ENCODE results near the gene SETD6. TPM values are rescaled to one million over a fixed set of nuclear protein-coding genes. Genes with fewer than 3 reads are reported as not detected.

The SETD6 gene
- total RNA-seq, 1 experiment from 2014 or later, result 42.8 TPM

DNA sequence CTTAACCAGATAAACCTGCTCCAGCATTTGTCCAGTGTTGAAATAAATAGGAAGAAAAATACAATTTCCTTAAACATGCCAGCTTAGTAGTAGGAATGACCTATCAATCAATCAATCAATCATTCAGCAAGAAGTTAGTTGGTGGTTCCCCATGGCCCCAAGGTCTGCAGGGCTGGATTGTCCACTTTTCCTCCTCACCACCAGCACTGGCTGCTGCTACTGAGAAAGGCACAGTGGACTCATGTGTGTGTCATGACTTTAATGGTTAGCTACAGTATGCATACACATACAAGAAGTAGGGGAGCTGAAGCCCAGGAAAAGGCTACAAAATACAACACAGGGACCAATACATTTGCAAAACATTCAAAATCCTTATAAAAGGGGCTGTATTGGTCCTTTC is 4.4 kb downstream of the SETD6 start:
- DNase-seq, result no peak
- Mint-ChIP-seq H3K27ac (ENCODE audit: unreplicated experiment) (no peak overlapping the region), H3K4me3 (ENCODE audit: low read depth, unreplicated experiment) (no peak overlapping the region), H3K9me3 (ENCODE audit: low read depth, unreplicated experiment) (no peaks in the 10 kb centered on the region), H3K4me1 (ENCODE audit: low read depth, unreplicated experiment) (peaks cover 8% of the 10 kb centered on the region), H3K27me3 (ENCODE audit: unreplicated experiment) (no peaks in the 10 kb centered on the region), H3K36me3 (ENCODE audit: insufficient read depth, unreplicated experiment) (peaks cover 95% of the 10 kb centered on the region)
- intact Hi-C loops (cut with micrococcal nuclease; ENCODE audit: unreplicated experiment), result no loop called here
- CTCF ChIA-PET, result interaction anchor here (0.6 to 0.7 kb wide), 2 partner anchors 142 kb away, joined by 3 read pairs; no protein-coding TSS in a partner anchor
- no TSS peak for BruUV-seq (replicated peaks)
- TF ChIP-seq, protein P1, sequence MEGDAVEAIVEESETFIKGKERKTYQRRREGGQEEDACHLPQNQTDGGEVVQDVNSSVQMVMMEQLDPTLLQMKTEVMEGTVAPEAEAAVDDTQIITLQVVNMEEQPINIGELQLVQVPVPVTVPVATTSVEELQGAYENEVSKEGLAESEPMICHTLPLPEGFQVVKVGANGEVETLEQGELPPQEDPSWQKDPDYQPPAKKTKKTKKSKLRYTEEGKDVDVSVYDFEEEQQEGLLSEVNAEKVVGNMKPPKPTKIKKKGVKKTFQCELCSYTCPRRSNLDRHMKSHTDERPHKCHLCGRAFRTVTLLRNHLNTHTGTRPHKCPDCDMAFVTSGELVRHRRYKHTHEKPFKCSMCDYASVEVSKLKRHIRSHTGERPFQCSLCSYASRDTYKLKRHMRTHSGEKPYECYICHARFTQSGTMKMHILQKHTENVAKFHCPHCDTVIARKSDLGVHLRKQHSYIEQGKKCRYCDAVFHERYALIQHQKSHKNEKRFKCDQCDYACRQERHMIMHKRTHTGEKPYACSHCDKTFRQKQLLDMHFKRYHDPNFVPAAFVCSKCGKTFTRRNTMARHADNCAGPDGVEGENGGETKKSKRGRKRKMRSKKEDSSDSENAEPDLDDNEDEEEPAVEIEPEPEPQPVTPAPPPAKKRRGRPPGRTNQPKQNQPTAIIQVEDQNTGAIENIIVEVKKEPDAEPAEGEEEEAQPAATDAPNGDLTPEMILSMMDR (IDR thresholded peaks at IDR 0.05; ENCODE audit: unreplicated experiment), result no peak

DNA sequence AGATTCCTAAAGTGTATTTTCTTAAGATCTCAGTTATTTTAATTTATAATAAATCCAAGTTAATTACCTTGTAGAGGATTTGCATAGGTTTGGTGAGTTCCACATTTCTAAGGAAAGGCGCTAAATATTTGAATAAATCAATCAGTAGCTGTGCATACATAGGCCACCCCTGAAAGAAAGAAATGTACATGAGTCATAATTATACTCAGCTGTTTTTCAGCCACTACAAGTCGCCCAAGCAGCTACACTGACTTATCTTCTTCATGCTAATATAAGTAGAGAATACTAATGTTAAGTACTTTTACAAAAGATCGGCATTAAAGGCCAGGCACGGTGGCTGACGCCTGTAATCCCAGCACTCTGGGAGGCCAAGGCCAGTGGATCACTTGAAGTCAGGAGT is 14.9 kb downstream of the SETD6 start:
- BruUV-seq (replicated peaks), result no TSS peak
- TF ChIP-seq, protein P1 (IDR thresholded peaks at IDR 0.05; ENCODE audit: unreplicated experiment), result no peak
- intact Hi-C loops (cut with micrococcal nuclease; ENCODE audit: unreplicated experiment), result no loop called here
- H3K27me3 Mint-ChIP-seq (ENCODE audit: unreplicated experiment), result no peaks in the 10 kb centered on the region
- peaks cover 94% of the 10 kb centered on the region for H3K36me3 Mint-ChIP-seq (ENCODE audit: insufficient read depth, unreplicated experiment)
- H3K4me3 Mint-ChIP-seq (ENCODE audit: low read depth, unreplicated experiment), result no peak overlapping the region
- CTCF ChIA-PET, result interaction anchor here (1.0 kb wide), 1 partner anchor 10 kb away, joined by 3 read pairs; no protein-coding TSS in a partner anchor
- no peak overlapping the region for H3K27ac Mint-ChIP-seq (ENCODE audit: unreplicated experiment)
- no peaks in the 10 kb centered on the region for H3K4me1 Mint-ChIP-seq (ENCODE audit: low read depth, unreplicated experiment)
- DNase-seq, result no peak
- no peaks in the 10 kb centered on the region for H3K9me3 Mint-ChIP-seq (ENCODE audit: low read depth, unreplicated experiment)

DNA sequence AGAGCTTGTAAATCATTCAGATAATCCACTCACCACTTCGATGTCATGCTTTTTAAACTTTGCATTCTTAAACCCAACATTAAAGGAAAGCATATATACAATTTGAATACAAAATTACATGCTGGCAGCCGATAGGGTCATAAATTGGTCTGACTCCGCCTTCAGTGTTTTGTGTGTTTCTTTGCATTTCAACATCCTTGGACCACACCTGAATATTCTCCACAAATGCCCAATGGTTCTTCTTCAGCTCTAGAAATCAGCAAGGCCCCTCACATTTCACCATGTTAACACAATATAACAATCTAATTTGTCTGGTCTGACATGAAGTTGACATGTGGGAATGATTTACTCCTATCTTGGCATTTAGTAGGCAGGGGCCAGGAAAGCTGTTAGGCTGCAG is 17.1 kb downstream of the SETD6 start:
- Mint-ChIP-seq H3K4me1 (ENCODE audit: low read depth, unreplicated experiment) (no peaks in the 10 kb centered on the region), H3K36me3 (ENCODE audit: insufficient read depth, unreplicated experiment) (peaks cover 88% of the 10 kb centered on the region), H3K27me3 (ENCODE audit: unreplicated experiment) (no peaks in the 10 kb centered on the region), H3K27ac (ENCODE audit: unreplicated experiment) (no peak overlapping the region), H3K9me3 (ENCODE audit: low read depth, unreplicated experiment) (no peaks in the 10 kb centered on the region), H3K4me3 (ENCODE audit: low read depth, unreplicated experiment) (no peak overlapping the region)
- TF ChIP-seq, protein P1 (IDR thresholded peaks at IDR 0.05; ENCODE audit: unreplicated experiment), result no peak
- intact Hi-C loops (cut with micrococcal nuclease; ENCODE audit: unreplicated experiment), result no loop called here
- BruUV-seq (replicated peaks), result no TSS peak
- CTCF ChIA-PET, result no interaction called here
- DNase-seq, result no peak

DNA sequence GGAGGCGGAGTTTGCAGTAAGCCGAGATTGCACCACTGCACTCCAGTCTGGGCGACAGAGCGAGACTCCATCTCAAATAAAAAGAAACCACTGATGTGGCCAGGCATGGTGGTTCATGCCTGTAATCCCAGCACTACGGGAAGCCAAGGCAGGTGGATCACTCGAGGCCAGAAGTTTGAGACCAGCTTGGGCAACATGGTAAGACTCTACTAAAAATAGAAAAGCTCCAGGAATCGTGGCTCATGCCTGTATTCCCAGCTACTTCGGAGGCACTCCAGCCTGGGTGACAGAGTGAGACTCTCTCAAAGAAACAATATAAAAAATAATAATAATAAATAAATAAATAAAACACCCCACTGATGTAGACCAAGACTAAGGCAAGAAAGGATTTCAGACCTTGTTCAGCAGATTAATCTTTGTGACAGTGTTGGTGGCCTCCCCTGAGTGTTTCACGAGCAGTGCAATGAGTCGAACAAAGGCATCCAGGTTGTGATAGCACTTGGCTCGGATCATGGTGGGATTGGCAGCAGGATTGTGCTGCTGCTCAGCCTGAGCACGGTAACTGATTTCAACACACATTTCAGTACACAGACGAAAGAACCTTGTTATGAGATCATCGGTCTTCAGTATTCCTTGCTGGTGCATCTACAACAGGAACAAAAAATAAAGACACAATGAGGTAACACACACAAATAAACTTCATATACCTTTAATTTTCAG is 18.6 kb downstream of the SETD6 start:
- intact Hi-C loops (cut with micrococcal nuclease; ENCODE audit: unreplicated experiment), result no loop called here
- CTCF ChIA-PET, result no interaction called here
- Mint-ChIP-seq H3K4me1 (ENCODE audit: low read depth, unreplicated experiment) (no peaks in the 10 kb centered on the region), H3K27me3 (ENCODE audit: unreplicated experiment) (no peaks in the 10 kb centered on the region), H3K4me3 (ENCODE audit: low read depth, unreplicated experiment) (no peak overlapping the region), H3K36me3 (ENCODE audit: insufficient read depth, unreplicated experiment) (peaks cover 90% of the 10 kb centered on the region), H3K9me3 (ENCODE audit: low read depth, unreplicated experiment) (no peaks in the 10 kb centered on the region), H3K27ac (ENCODE audit: unreplicated experiment) (no peak overlapping the region)
- TF ChIP-seq, protein P1 (IDR thresholded peaks at IDR 0.05; ENCODE audit: unreplicated experiment), result no peak
- BruUV-seq (replicated peaks), result no TSS peak
- no peak for DNase-seq
